Omental fat pad (tissue), 4 donors: ENCODE data around the gene PSMG4. TPM values are rescaled to one million over a fixed set of nuclear protein-coding genes. Genes with fewer than 3 reads are reported as not detected.

ENCODE experiments used
- ATAC-seq: fragments of 150-250 bp; one replicate; pipeline ENCODE4 v1.9.1; 2016; ENCODE audit warnings: mild to moderate bottlenecking, moderate library complexity; ENCODE audit not compliant: low FRiP score
- DNase-seq: peaks from one replicate; pipeline ENCODE4 v3.0.0-alpha.2; 2019; ENCODE audit warnings: low spot score
- total RNA-seq, 4 donors: library from RNA; depleted of rRNA; stranded (reverse); fragments of >200 nt; gene quantifications; one replicate each; pipeline ENCODE4 v1.1.0, GENCODE V29; 2016
- TF ChIP-seq, protein P1 (sequence below), 3 donors: fragments of 450-650 bp; IDR thresholded peaks; one replicate each; pipeline ENCODE4 v1.5.1; 2016 to 2017; ENCODE audit warnings: antibody characterized with exemption in 3 of 3, mild to moderate bottlenecking in 3 of 3, moderate library complexity in 2 of 3

The PSMG4 gene
- total RNA-seq, 4 donors from 2014 or later: 6.8 to 25.2 (median 23.3) TPM

DNA sequence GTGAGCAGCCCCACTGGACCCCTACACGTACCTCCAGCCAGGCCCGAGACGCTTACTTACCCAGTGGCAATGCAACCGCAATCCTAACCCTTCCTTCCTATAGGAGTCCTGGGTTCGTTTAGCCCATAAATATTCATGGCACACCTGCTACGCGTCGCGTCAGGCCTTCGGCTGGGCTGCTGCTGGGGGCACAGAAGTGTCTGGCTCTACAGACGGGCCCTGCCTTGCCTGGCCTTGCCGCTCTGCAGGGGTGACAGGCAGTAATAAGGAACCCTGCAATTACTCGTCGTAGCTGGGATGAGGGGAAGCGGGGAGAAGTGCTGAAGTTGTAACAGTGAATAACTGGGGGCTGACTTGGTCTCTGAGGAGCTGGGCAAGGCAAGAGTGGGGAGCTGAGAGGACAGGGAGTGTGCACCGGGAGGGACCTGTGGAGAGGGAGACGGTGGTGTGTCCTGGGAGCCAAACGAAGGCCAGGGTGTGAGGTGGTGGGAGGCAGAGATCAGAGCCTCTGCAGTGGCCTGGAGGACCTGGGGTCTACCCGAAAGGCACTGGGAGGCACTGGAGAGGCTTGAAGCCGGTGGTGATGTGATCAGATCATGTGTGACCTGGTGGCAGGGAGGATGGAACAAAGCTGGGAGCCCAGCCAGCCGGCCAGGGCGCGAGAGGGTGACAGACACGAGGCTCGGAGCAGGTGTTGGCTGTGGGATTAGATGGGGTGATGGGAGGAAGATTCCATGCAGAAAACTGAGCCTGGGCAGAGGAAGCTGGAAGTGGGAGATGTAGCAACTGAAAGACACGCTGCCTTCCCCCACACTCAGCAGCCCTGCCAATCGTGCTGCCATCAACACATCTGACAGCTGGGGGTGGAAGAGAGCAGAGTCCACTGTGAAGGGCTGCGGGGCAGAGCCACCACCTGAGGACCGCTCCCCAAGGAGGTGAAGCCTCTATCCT, 36.4 kb downstream of the PSMG4 start:
- no peak for ATAC-seq
- no peak for DNase-seq
- TF ChIP-seq, protein P1, sequence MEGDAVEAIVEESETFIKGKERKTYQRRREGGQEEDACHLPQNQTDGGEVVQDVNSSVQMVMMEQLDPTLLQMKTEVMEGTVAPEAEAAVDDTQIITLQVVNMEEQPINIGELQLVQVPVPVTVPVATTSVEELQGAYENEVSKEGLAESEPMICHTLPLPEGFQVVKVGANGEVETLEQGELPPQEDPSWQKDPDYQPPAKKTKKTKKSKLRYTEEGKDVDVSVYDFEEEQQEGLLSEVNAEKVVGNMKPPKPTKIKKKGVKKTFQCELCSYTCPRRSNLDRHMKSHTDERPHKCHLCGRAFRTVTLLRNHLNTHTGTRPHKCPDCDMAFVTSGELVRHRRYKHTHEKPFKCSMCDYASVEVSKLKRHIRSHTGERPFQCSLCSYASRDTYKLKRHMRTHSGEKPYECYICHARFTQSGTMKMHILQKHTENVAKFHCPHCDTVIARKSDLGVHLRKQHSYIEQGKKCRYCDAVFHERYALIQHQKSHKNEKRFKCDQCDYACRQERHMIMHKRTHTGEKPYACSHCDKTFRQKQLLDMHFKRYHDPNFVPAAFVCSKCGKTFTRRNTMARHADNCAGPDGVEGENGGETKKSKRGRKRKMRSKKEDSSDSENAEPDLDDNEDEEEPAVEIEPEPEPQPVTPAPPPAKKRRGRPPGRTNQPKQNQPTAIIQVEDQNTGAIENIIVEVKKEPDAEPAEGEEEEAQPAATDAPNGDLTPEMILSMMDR (IDR thresholded peaks at IDR 0.05): no peak

GRCh38 chr6:3296078-3296477, 37.3 kb downstream of the PSMG4 start:
- TF ChIP-seq, protein P1 (IDR thresholded peaks at IDR 0.05): no peak
- no peak for ATAC-seq
- no peak for DNase-seq

DNA sequence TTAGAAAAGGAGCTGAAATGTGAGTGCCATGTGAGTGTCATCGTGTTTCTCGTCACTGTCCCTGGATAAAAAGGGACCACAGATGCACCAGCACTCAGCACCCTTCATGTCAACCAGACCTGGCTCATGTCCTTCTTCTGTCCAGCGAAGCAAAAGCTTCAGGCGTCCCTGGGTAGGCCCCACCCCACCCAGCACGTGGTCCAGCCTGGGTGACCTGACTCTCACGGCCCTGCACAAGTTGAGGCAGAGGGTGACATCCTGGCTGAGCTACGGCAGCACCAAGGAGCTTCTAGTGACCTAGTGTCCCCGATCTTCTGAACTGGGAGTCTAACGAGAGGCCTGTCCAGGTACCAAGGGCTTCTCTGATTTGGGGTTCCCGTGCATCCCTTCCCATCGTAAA, 37.8 kb downstream of the PSMG4 start:
- no peak for ATAC-seq
- DNase-seq: no peak
- TF ChIP-seq, protein P1 (IDR thresholded peaks at IDR 0.05): no peak

- ATAC-seq: no peak
- DNase-seq: no peak
- TF ChIP-seq, protein P1 (IDR thresholded peaks at IDR 0.05): no peak
These were observed 38.3 kb downstream of the PSMG4 start for GRCh38 chr6:3297006-3297405.

- TF ChIP-seq, protein P1 (IDR thresholded peaks at IDR 0.05): no peak
- no peak for DNase-seq
- no peak for ATAC-seq
These were observed 39.2 kb downstream of the PSMG4 start for GRCh38 chr6:3297909-3298308.

- ATAC-seq: no peak
- DNase-seq: no peak
- TF ChIP-seq, protein P1 (IDR thresholded peaks at IDR 0.05): no peak
These were observed 40.5 kb downstream of the PSMG4 start for GRCh38 chr6:3299221-3299620.

DNA sequence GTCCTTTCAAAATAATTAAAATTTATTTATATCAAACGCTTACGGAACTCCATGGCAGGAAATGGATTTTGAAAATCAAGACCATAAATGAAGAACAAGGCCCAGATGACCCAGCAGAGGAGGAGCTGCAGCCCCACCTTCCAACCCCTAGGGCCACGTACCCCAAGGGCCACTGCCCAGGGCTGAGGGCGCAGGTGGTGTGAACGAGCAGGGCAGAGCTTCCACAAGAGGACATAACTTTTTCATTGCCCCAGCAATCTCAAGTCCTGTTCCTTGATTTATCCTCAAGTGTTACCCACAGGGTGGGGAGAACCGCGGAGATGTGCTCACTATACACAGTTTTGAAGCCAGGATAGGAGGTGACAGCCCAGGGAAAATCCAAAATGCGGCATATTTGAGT, 42.8 kb downstream of the PSMG4 start:
- DNase-seq: no peak
- no peak for ATAC-seq
- TF ChIP-seq, protein P1 (IDR thresholded peaks at IDR 0.05): no peak
